IMR-90 (cell line): ENCODE measurements around the gene WRAP53. TPM values are rescaled to one million over a fixed set of nuclear protein-coding genes. Genes with fewer than 3 reads are reported as not detected.

Source experiments
- ATAC-seq: fragments of 200-7000 bp; cut with Tn5 transposase; 2 replicates; pipeline ENCODE4 v1.9.1; 2020; ENCODE audit warnings: low read depth, mild to moderate bottlenecking, moderate library complexity
- BruUV-seq: library from RNA; stranded (reverse); fragments of 400-500 nt; replicated peaks from 2 replicates; lab custom pipeline; 2021; lab: Mats Ljungman, UMichigan
- CTCF ChIA-PET: fragments of 300-600 bp; formaldehyde crosslinking; extraction: SDS; loops from one replicate; lab custom pipeline; 2021; ENCODE audit warnings: antibody characterized with exemption; lab: Yijun Ruan, JAX
- POLR2A ChIA-PET: fragments of 300-600 bp; sonication (Branson Sonifier 250); formaldehyde crosslinking; loops from one replicate; lab custom pipeline; 2022; ENCODE audit warnings: antibody characterized with exemption; ENCODE audit not compliant: unreplicated experiment; lab: Charles Lee
- DNase-seq: peaks from one replicate; pipeline ENCODE4 v3.0.0; 2013
- H2AFZ ChIP-seq: replicated peaks from 2 replicates; pipeline ENCODE3; 2013; ENCODE audit warnings: low read length, mild to moderate bottlenecking; ENCODE audit not compliant: poor library complexity
- H2AK5ac ChIP-seq: 2 replicates; pipeline ENCODE4 v1.6.1; 2013; ENCODE audit warnings: low read depth, low read length, inconsistent platforms
- H2AK9ac ChIP-seq: replicated peaks from 2 replicates; pipeline ENCODE3; 2013; ENCODE audit warnings: mild to moderate bottlenecking, low read depth, low read length, moderate library complexity; ENCODE audit not compliant: poor library complexity
- H2BK120ac ChIP-seq: 2 replicates; pipeline ENCODE4 v1.6.1; 2013; ENCODE audit warnings: low read depth, low read length, inconsistent platforms
- H2BK15ac ChIP-seq: 3 replicates; pipeline ENCODE4 v1.6.1; 2013; ENCODE audit warnings: low read depth, low read length, inconsistent platforms
- H2BK20ac ChIP-seq: 2 replicates; pipeline ENCODE4 v1.6.1; 2013; ENCODE audit warnings: low read depth, mild to moderate bottlenecking, inconsistent platforms, low read length, moderate library complexity
- H2BK5ac ChIP-seq: 2 replicates; pipeline ENCODE4 v1.6.1; 2013; ENCODE audit warnings: mild to moderate bottlenecking, low read depth, low read length, inconsistent platforms; ENCODE audit not compliant: poor library complexity, severe bottlenecking
- H3K14ac ChIP-seq: replicated peaks from 2 replicates; pipeline ENCODE4 v1.6.1; 2013; ENCODE audit warnings: low read depth, low read length, inconsistent platforms
- H3K18ac ChIP-seq: 2 replicates; pipeline ENCODE4 v1.6.1; 2013; ENCODE audit warnings: low read depth, low read length, control low read depth
- H3K23ac ChIP-seq: 2 replicates; pipeline ENCODE4 v1.6.1; 2013; ENCODE audit warnings: low read depth, low read length, inconsistent platforms
- H3K27ac ChIP-seq: 2 replicates; pipeline ENCODE4 v1.5.1; 2013; ENCODE audit warnings: mild to moderate bottlenecking, control low read depth, low read length; ENCODE audit not compliant: insufficient read depth
- H3K27me3 ChIP-seq: 2 replicates; pipeline ENCODE4 v1.6.1; 2013; ENCODE audit warnings: low read length; ENCODE audit not compliant: control insufficient read depth, insufficient read depth
- H3K36me3 ChIP-seq: 2 replicates; pipeline ENCODE4 v1.6.1; 2013; ENCODE audit warnings: low read length, mixed read lengths; ENCODE audit not compliant: control insufficient read depth, insufficient read depth
- H3K4ac ChIP-seq: 2 replicates; pipeline ENCODE4 v1.6.1; 2013; ENCODE audit warnings: low read depth, low read length, inconsistent platforms
- H3K4me1 ChIP-seq: 2 replicates; pipeline ENCODE4 v1.6.1; 2013; ENCODE audit warnings: low read length, mixed read lengths; ENCODE audit not compliant: control insufficient read depth, insufficient read depth
- H3K4me2 ChIP-seq: 2 replicates; pipeline ENCODE4 v1.6.1; 2013; ENCODE audit warnings: low read depth, mild to moderate bottlenecking, control low read depth, low read length, moderate library complexity
- H3K4me3 ChIP-seq: 2 replicates; pipeline ENCODE4 v1.5.1; 2013; ENCODE audit warnings: low read depth, mild to moderate bottlenecking, control low read depth, low read length, moderate library complexity; ENCODE audit not compliant: insufficient read depth
- H3K56ac ChIP-seq: 2 replicates; pipeline ENCODE4 v1.6.1; 2013; ENCODE audit warnings: low read length, inconsistent platforms; ENCODE audit not compliant: insufficient read depth; ENCODE audit errors: extremely low read depth
- H3K79me1 ChIP-seq, 2 experiments: 2 replicates each; pipeline ENCODE4 v1.6.1; 2013; ENCODE audit warnings: low read length in 2 of 2, inconsistent platforms in 1 of 2, low read depth in 1 of 2
- H3K9ac ChIP-seq: 2 replicates; pipeline ENCODE4 v1.6.1; 2013; ENCODE audit warnings: low read depth, low read length, control low read depth
- H3K9me1 ChIP-seq: 2 replicates; pipeline ENCODE4 v1.6.1; 2013; ENCODE audit warnings: low read length, inconsistent platforms; ENCODE audit not compliant: insufficient read depth
- H3K9me3 ChIP-seq: 2 replicates; pipeline ENCODE4 v1.6.1; 2013; ENCODE audit warnings: low read length; ENCODE audit not compliant: control insufficient read depth, insufficient read depth
- H4K20me1 ChIP-seq: 2 replicates; pipeline ENCODE4 v1.6.1; 2013; ENCODE audit warnings: low read length, inconsistent platforms; ENCODE audit not compliant: insufficient read depth
- H4K5ac ChIP-seq: 2 replicates; pipeline ENCODE4 v1.6.1; 2013; ENCODE audit warnings: mild to moderate bottlenecking, low read depth, low read length, control low read depth
- H4K8ac ChIP-seq, 2 experiments: 2 replicates each; pipeline ENCODE4 v1.6.1; 2013; ENCODE audit warnings: low read depth in 2 of 2, low read length in 2 of 2, control low read depth in 1 of 2, inconsistent platforms in 1 of 2
- H4K91ac ChIP-seq: 2 replicates; pipeline ENCODE4 v1.6.1; 2013; ENCODE audit warnings: low read depth, low read length, inconsistent platforms; ENCODE audit not compliant: insufficient read depth
- BHLHE40 ChIP-seq: fragments of 150-350 bp; IDR thresholded peaks from 2 replicates; pipeline ENCODE4 v1.6.1; 2016; ENCODE audit warnings: mild to moderate bottlenecking, low read depth, low read length
- CEBPB ChIP-seq: IDR thresholded peaks from 2 replicates; pipeline ENCODE4 v1.6.1; 2012; ENCODE audit warnings: low read depth, low read length, improper control_type of control experiment
- CHD1 ChIP-seq: IDR thresholded peaks from 2 replicates; pipeline ENCODE4 v1.6.1; 2012; ENCODE audit warnings: low read depth, low read length, improper control_type of control experiment
- CTCF ChIP-seq: conservative IDR thresholded peaks from 2 replicates; pipeline ENCODE4 v1.5.1; 2012; ENCODE audit warnings: mild to moderate bottlenecking, low read depth, low read length, improper control_type of control experiment
- ELK1 ChIP-seq: fragments of 150-350 bp; IDR thresholded peaks from 2 replicates; pipeline ENCODE4 v1.6.1; 2016; ENCODE audit warnings: low read depth, mild to moderate bottlenecking, low read length, moderate library complexity, borderline replicate concordance
- FOS ChIP-seq: fragments of 150-350 bp; IDR thresholded peaks from 2 replicates; pipeline ENCODE4 v1.6.1; 2016; ENCODE audit warnings: low read depth, low read length
- MAFK ChIP-seq: IDR thresholded peaks from 2 replicates; pipeline ENCODE4 v1.6.1; 2012; ENCODE audit warnings: low read depth, low read length, improper control_type of control experiment
- MAZ ChIP-seq: IDR thresholded peaks from 2 replicates; pipeline ENCODE4 v1.6.1; 2012; ENCODE audit warnings: low read depth, mild to moderate bottlenecking, low read length, improper control_type of control experiment, moderate library complexity, borderline replicate concordance
- MXI1 ChIP-seq: IDR thresholded peaks from 2 replicates; pipeline ENCODE4 v1.6.1; 2012; ENCODE audit warnings: low read depth, mild to moderate bottlenecking, low read length, moderate library complexity, borderline replicate concordance
- NFE2L2 ChIP-seq: fragments of 150-350 bp; IDR thresholded peaks from 2 replicates; pipeline ENCODE4 v1.6.1; 2016; ENCODE audit warnings: low read depth, mild to moderate bottlenecking, low read length
- POLR2A ChIP-seq: IDR thresholded peaks from 2 replicates; pipeline ENCODE4 v1.6.1; 2012; ENCODE audit warnings: mild to moderate bottlenecking, low read depth, low read length
- RAD21 ChIP-seq: IDR thresholded peaks from 2 replicates; pipeline ENCODE4 v1.6.1; 2012; ENCODE audit warnings: low read length, improper control_type of control experiment
- RCOR1 ChIP-seq: IDR thresholded peaks from 2 replicates; pipeline ENCODE4 v1.6.1; 2012; ENCODE audit warnings: mild to moderate bottlenecking, low read length, improper control_type of control experiment; ENCODE audit not compliant: insufficient replicate concordance
- RFX5 ChIP-seq: IDR thresholded peaks from 2 replicates; pipeline ENCODE4 v1.8.0; 2012; ENCODE audit warnings: low read depth, mild to moderate bottlenecking, low read length, moderate library complexity
- SMC3 ChIP-seq: fragments of 150-350 bp; IDR thresholded peaks from 2 replicates; pipeline ENCODE4 v1.6.1; 2016; ENCODE audit warnings: low read depth, mild to moderate bottlenecking, antibody characterized with exemption, low read length, moderate library complexity
- USF2 ChIP-seq: fragments of 150-350 bp; IDR thresholded peaks from 2 replicates; pipeline ENCODE4 v1.6.1; 2017; ENCODE audit warnings: mild to moderate bottlenecking, antibody characterized with exemption, low read length, low read depth
- WGBS, 2 experiments: methylation state at CpG; one replicate each; pipeline versions ENCODE4 v1.1.5 to v1.1.7; 2013; ENCODE audit warnings: missing lambda C conversion rate in 2 of 2; ENCODE audit not compliant: insufficient read length in 1 of 2; ENCODE audit errors: extremely low coverage in 2 of 2; 5-methylcytosine and 5-hydroxymethylcytosine counted together
- dilution Hi-C: fragments of 300-500 bp; cut with HindIII; formaldehyde crosslinking; loops from one replicate; pipeline ENCODE4 v1.14.3; 2018; ENCODE audit warnings: low sequenced_read_pairs; ENCODE audit not compliant: unreplicated experiment
- in situ Hi-C: fragments of 300-500 bp; cut with MboI; formaldehyde crosslinking; loops from 3 replicates; pipeline ENCODE4 v1.14.3; 2019; ENCODE audit warnings: low sequenced_read_pairs, inconsistent platforms, mixed read lengths
- intact Hi-C: fragments of 100-400 bp; cut with micrococcal nuclease; formaldehyde crosslinking; loops from 2 replicates; pipeline ENCODE4 v1.10.0; 2022
- polyA plus RNA-seq, 3 experiments: library from polyadenylated mRNA; depleted of rRNA; stranded (reverse); fragments of >200 nt; gene quantifications; 2 replicates each; pipeline ENCODE4 v1.2.3, GENCODE V29; 2012; ENCODE audit warnings: low replicate concordance in 1 of 3
- total RNA-seq: library from RNA; depleted of rRNA; stranded (reverse); fragments of >200 nt; gene quantifications from 2 replicates; pipeline ENCODE4 v1.2.3, GENCODE V29; 2012

Gene WRAP53
- total and polyA plus RNA-seq, 2 of the 4 experiments (the other 2 are of a cell fraction), result 6.6 to 9.5 TPM

- peaks cover 42% of the 10 kb centered on the region for H3K36me3 ChIP-seq
Measured at GRCh38 chr17:7674934-7675333, 13.3 kb upstream of the WRAP53 start.

More at GRCh38 chr17:7674934-7675333, 13.3 kb upstream of the WRAP53 start:
- Histone ChIP-seq H3K18ac (no peak overlapping the region), H2AFZ (no peak overlapping the region), H2BK20ac (no peak overlapping the region), H2BK15ac (no peak overlapping the region), H4K20me1 (peaks cover 3% of the 10 kb centered on the region; the same call in 1 of the 2 replicates), H4K5ac (no peak overlapping the region), H3K4me3 (no peak overlapping the region), H2AK5ac (no peak overlapping the region), H3K14ac (no peak overlapping the region), H4K91ac (no peak overlapping the region), H3K27ac (no peak overlapping the region), H2AK9ac (no peak overlapping the region), H2BK5ac (no peak overlapping the region), H3K9ac (no peak overlapping the region), H2BK120ac (no peak overlapping the region), H3K9me3 (peaks cover 9% of the 10 kb centered on the region), H3K9me1 (no peaks in the 10 kb centered on the region; the same call in 1 of the 2 replicates), H3K4me2 (no peak overlapping the region), H4K8ac (no peak overlapping the region), H3K79me1 (peaks cover 7 to 24% of the 10 kb centered on the region in 2 experiments; a peak in 3 of 4 replicates), H3K27me3 (no peaks in the 10 kb centered on the region), H3K4me1 (no peaks in the 10 kb centered on the region), H3K23ac (no peak overlapping the region), H3K4ac (no peak overlapping the region), H3K56ac (no peak overlapping the region)
- dilution Hi-C loops (no loop called here), intact Hi-C loops (no loop called here), in situ Hi-C loops (no loop called here)
- 99% methylated on average over 11 of the region's 14 CpGs; no CpG with 5 or more reads in 1 of the 2 experiments for WGBS, 2 experiments
- ATAC-seq (no peak), DNase-seq (no peak)
- no TSS peak for BruUV-seq
- TF ChIP-seq MAZ (no peak), CHD1 (no peak), NFE2L2 (no peak), RCOR1 (no peak), RAD21 (no peak), CTCF (no peak), CEBPB (no peak), RFX5 (no peak), MAFK (no peak), USF2 (no peak), FOS (no peak), BHLHE40 (no peak), MXI1 (no peak), ELK1 (no peak), SMC3 (no peak), POLR2A (no peak)
- CTCF ChIA-PET, result no interaction called here
- POLR2A ChIA-PET, result no interaction called here
